GM23248 (cell line): ENCODE measurements around the gene TAF6L. TPM values are rescaled to one million over a fixed set of nuclear protein-coding genes. Genes with fewer than 3 reads are reported as not detected.
"Not testable (repeated sequence)": the region's sequence is repeated elsewhere in the genome, so short reads cannot be mapped to it uniquely, and the experiment has no call there.

Experiments
- DNase-seq: peaks from one replicate; pipeline ENCODE4 v3.0.0-alpha.2; 2015
- H2AFZ ChIP-seq: fragments of 200-600 bp; sonication (generic); 2 replicates; pipeline ENCODE4 v1.6.1; 2016; ENCODE audit warnings: antibody characterized with exemption
- H3F3A ChIP-seq: fragments of 200-600 bp; sonication (generic); 2 replicates; pipeline ENCODE4 v1.6.1; 2016; ENCODE audit warnings: mild to moderate bottlenecking, antibody characterized with exemption, mixed run types; ENCODE audit not compliant: insufficient read depth
- H3K27ac ChIP-seq: fragments of 200-600 bp; sonication (generic); 2 replicates; pipeline ENCODE4 v1.5.1; 2016; ENCODE audit warnings: mild to moderate bottlenecking
- H3K27me3 ChIP-seq: fragments of 200-600 bp; sonication (generic); replicated peaks from 2 replicates; pipeline ENCODE4 v1.6.1; 2016; ENCODE audit warnings: mild to moderate bottlenecking; ENCODE audit not compliant: insufficient read depth
- H3K36me3 ChIP-seq: fragments of 200-600 bp; sonication (generic); 2 replicates; pipeline ENCODE4 v1.6.1; 2016; ENCODE audit warnings: low read depth, mild to moderate bottlenecking
- H3K4me1 ChIP-seq: fragments of 200-600 bp; sonication (generic); 2 replicates; pipeline ENCODE4 v1.6.1; 2016; ENCODE audit warnings: mild to moderate bottlenecking; ENCODE audit not compliant: insufficient read depth
- H3K4me2 ChIP-seq: fragments of 200-600 bp; sonication (generic); one replicate; pipeline ENCODE4 v1.6.1; 2016; ENCODE audit warnings: mild to moderate bottlenecking; ENCODE audit not compliant: unreplicated experiment
- H3K4me3 ChIP-seq: fragments of 200-600 bp; sonication (generic); 2 replicates; pipeline ENCODE4 v1.5.1; 2016; ENCODE audit warnings: mild to moderate bottlenecking
- H3K79me2 ChIP-seq: fragments of 200-600 bp; sonication (generic); 2 replicates; pipeline ENCODE4 v1.6.1; 2016; ENCODE audit warnings: mild to moderate bottlenecking; ENCODE audit not compliant: insufficient read depth
- H3K9ac ChIP-seq: fragments of 200-600 bp; sonication (generic); 2 replicates; pipeline ENCODE4 v1.6.1; 2016; ENCODE audit warnings: mild to moderate bottlenecking
- H3K9me2 ChIP-seq: fragments of 200-600 bp; sonication (generic); 2 replicates; pipeline ENCODE4 v1.6.1; 2016; ENCODE audit warnings: mixed run types, mild to moderate bottlenecking, moderate library complexity; ENCODE audit not compliant: insufficient read depth
- H3K9me3 ChIP-seq: fragments of 200-600 bp; sonication (generic); one replicate; pipeline ENCODE4 v1.6.1; 2017; ENCODE audit warnings: low read depth
- H4K20me1 ChIP-seq: fragments of 200-600 bp; sonication (generic); 2 replicates; pipeline ENCODE4 v1.6.0; 2016; ENCODE audit not compliant: insufficient read depth
- EZH2 ChIP-seq: fragments of 200-600 bp; sonication (generic); IDR thresholded peaks from 2 replicates; pipeline ENCODE4 v1.6.1; 2018; ENCODE audit warnings: antibody characterized with exemption, mild to moderate bottlenecking; ENCODE audit not compliant: insufficient read depth, poor library complexity, severe bottlenecking
- EZH2phosphoT487 ChIP-seq: fragments of 200-600 bp; sonication (generic); IDR thresholded peaks from 2 replicates; pipeline ENCODE4 v1.6.1; 2018; ENCODE audit warnings: antibody characterized with exemption, moderate library complexity, mild to moderate bottlenecking, low read depth; ENCODE audit not compliant: insufficient read depth
- WGBS, 2 experiments: methylation state at CpG; one replicate each; pipeline ENCODE4 v1.1.6; 2015 to 2017; ENCODE audit warnings: low lambda C conversion rate in 2 of 2, low coverage in 1 of 2; ENCODE audit errors: missing lambda C conversion rate in 2 of 2; 5-methylcytosine and 5-hydroxymethylcytosine counted together
- in situ Hi-C: fragments of 300-500 bp; cut with MboI; formaldehyde crosslinking; loops from 2 replicates; pipeline ENCODE4 v1.15.0; 2020
- polyA plus RNA-seq: library from polyadenylated mRNA; unstranded; fragments of >200 nt; fragmentation: Nextera tagmentation; extraction: Ambion mirVana; gene quantifications from 2 replicates; pipeline ENCODE4 v1.2.1, GENCODE V29; 2016
- total RNA-seq: library from RNA; depleted of rRNA; stranded (reverse); fragments of >200 nt; shearing (Covaris generic); gene quantifications from 2 replicates; pipeline ENCODE4 v1.2.3, GENCODE V29; 2014

The TAF6L gene
- total and polyA plus RNA-seq, 2 experiments from 2014 or later = 8.2 to 11.6 TPM

DNA sequence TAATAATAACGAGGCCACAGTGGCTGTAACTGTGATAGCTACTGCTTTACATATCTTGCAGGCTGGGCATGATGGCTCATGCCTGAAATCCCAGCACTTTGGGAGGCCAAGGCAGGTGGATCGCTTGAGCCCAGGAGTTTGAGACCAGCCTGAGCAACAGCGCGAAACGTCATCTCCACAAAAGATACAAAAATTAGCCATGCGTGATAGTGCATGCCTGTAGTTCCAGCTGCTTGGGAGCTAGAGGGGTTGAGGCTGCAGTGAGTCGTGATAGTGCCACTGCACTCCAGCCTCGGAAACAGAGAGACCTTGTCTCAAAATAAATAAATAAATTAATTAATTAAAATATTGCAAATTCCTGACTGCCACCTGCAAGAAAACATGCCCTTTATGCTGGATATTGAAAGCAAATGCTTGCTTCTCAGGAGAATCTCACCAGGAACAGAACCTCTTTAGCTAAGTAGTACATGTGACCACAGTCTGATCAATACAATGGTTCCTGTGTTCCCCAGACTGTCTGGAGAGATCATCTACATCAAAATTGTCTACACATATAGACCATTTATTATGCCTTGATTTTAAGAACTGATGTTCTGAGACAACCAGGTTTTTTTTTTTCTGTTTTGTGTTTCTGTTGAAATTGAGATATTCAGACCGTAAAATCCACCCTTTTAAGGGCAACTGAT lies 23.6 kb upstream of the TAF6L start:
- H3K4me2 ChIP-seq = no peak overlapping the region
- H2AFZ ChIP-seq = no peak overlapping the region
- H3K9ac ChIP-seq = no peak overlapping the region
- H3K27ac ChIP-seq = no peak overlapping the region
- no peak overlapping the region for H3K4me3 ChIP-seq
- no peak for DNase-seq
- in situ Hi-C loops = no loop called here
- H3K36me3 ChIP-seq = no peaks in the 10 kb centered on the region
- H3K79me2 ChIP-seq = peaks cover 31% of the 10 kb centered on the region
- H3K9me3 ChIP-seq = no peaks in the 10 kb centered on the region
- H3K27me3 ChIP-seq = no peaks in the 10 kb centered on the region
- no peaks in the 10 kb centered on the region for H4K20me1 ChIP-seq
- 82 to 87% methylated on average over 9 of the region's 9 CpGs for WGBS, 2 experiments
- no peak for TF ChIP-seq EZH2phosphoT487
- TF ChIP-seq EZH2 = no peak
- peaks cover 5% of the 10 kb centered on the region; the same call in 1 of the 2 replicates for H3F3A ChIP-seq
- no peaks in the 10 kb centered on the region for H3K9me2 ChIP-seq
- H3K4me1 ChIP-seq = no peaks in the 10 kb centered on the region

DNA sequence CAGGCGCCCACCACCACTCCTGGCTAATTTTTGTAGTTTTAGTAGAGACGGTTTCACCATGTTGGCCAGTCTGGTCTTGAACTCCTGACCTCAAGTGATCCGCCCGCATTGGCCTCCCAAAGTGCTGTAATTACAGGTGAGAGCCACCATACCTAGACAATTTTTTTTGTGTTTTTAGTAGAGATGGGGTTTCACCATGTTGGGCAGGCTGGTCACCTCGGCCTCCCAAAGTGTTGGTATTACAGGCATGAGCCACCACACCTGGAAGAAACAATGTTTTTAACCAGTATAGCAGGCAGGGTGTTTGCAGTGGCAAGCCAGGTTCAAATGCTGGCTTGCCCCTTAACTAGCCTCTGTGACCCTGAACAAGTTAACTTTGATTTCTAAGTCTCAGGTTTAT lies 21.3 kb upstream of the TAF6L start:
- peaks cover 40% of the 10 kb centered on the region for H3K79me2 ChIP-seq
- H3K4me1 ChIP-seq, H3K27me3 ChIP-seq, H3F3A ChIP-seq, in situ Hi-C loops, H4K20me1 ChIP-seq, H3K4me3 ChIP-seq, DNase-seq, H3K9me2 ChIP-seq, H3K36me3 ChIP-seq, H3K9ac ChIP-seq, H2AFZ ChIP-seq, H3K9me3 ChIP-seq, H3K4me2 ChIP-seq, H3K27ac ChIP-seq: not testable (repeated sequence)
- 95 to 98% methylated on average over 5 of the region's 5 CpGs for WGBS, 2 experiments

DNA sequence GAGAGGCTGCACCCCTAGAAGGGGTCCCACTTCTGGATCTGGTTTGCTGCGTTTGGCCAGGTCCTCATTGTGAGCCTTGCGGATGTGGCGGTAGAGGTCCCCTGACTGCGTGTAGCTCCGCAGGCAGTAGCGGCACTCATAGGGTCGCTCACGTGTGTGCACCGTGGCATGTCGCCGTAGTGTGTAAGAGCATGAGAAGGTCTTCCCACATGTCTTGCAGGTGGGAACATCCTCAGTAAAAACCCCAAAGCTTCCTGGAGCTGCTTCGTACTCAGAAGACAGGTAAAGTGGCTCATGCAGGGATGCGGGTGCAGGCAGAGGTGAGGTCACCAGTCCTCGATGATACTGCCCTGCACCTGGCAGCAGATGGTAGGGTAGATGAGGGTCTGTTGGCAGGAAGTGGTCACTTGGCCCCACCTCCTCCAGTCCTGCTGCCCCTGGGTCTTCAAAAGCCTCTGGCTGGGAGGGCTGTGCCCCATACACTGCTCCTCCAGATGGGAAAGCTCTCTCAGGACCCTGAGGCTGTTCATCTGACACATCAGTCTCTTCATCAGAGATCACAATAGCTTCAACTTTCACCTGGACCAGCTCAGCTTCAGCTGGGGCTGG lies 18.9 kb upstream of the TAF6L start:
- TF ChIP-seq EZH2 = no peak
- TF ChIP-seq EZH2phosphoT487 = no peak
- no peaks in the 10 kb centered on the region for H3K27me3 ChIP-seq
- H3F3A ChIP-seq = peaks cover 5% of the 10 kb centered on the region; the same call in 1 of the 2 replicates
- H3K9me2 ChIP-seq = no peaks in the 10 kb centered on the region
- H3K4me2 ChIP-seq = no peak overlapping the region
- DNase-seq = no peak
- H4K20me1 ChIP-seq = no peaks in the 10 kb centered on the region
- H3K9me3 ChIP-seq = no peaks in the 10 kb centered on the region
- WGBS, 2 experiments = 90 to 91% methylated on average over 14 of the region's 14 CpGs
- H2AFZ ChIP-seq = no peak overlapping the region
- peaks cover 40% of the 10 kb centered on the region for H3K79me2 ChIP-seq
- no peak overlapping the region for H3K9ac ChIP-seq
- no peak overlapping the region for H3K4me3 ChIP-seq
- no peaks in the 10 kb centered on the region for H3K4me1 ChIP-seq
- in situ Hi-C loops = no loop called here
- no peaks in the 10 kb centered on the region for H3K36me3 ChIP-seq
- H3K27ac ChIP-seq = no peak overlapping the region

DNA sequence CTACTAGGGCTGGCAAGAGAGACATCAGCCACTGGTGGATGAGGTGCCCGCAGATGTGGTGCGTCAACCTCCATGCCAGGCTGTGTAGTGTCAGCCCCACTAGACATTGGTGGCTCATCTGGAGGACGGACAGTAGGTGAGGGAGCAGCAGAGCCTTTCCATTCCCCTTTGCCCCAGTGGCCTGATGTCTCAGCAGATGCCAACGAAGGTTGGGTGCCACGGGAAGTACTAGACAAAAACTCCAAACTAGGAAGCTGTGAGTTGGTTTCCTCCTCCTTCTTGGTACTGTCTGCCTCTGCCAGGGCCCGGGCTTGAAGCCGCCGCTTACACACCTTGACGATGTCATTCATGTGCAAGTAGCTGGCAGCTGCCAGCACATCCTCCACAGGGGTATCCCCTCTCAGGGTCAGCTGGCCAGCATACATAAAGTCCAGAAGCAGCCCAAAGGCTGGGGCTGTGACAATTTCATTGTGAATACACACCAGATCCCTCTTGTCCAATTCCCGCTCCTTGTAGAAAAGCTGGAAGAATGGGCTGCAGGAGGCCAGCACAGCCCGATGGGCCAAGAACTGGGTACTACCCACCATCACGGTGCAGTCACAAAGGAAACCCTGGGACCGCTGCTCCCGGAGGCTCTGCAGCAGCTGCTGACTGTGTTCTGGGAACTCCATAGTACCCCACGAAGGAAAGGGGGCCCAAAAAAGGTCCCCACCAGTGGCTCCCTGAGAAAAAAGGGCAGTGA lies 18.0 kb upstream of the TAF6L start:
- Histone ChIP-seq H3K9me2 (no peaks in the 10 kb centered on the region), H3K4me2 (peak overlapping the region; percentile 76), H3K4me1 (no peaks in the 10 kb centered on the region), H3K4me3 (peak overlapping the region; percentile 88), H3K36me3 (no peaks in the 10 kb centered on the region), H3K27ac (peak overlapping the region; percentile 84; the same call in 1 of the 2 replicates), H3K27me3 (no peaks in the 10 kb centered on the region), H3K9ac (peak overlapping the region; percentile 87), H3K79me2 (peaks cover 40% of the 10 kb centered on the region), H2AFZ (peak overlapping the region; percentile 95), H4K20me1 (no peaks in the 10 kb centered on the region), H3K9me3 (no peaks in the 10 kb centered on the region), H3F3A (peaks cover under 1% of the 10 kb centered on the region; the same call in 1 of the 2 replicates)
- 68% methylated on average over 15 of the region's 15 CpGs for WGBS, 2 experiments
- TF ChIP-seq EZH2phosphoT487 (no peak), EZH2 (no peak)
- no peak for DNase-seq
- in situ Hi-C loops = no loop called here
